ENCODE data around the gene LOX. TPM values are rescaled to one million over a fixed set of nuclear protein-coding genes. Genes with fewer than 3 reads are reported as not detected.

Gene LOX
- 10 to 100 TPM; 23.2 to 59.1 TPM for total RNA-seq
- polyA plus RNA-seq (ENCODE audit: insufficient read length in 6 of 6): 10 to 100 TPM; 23.9 to 35.5 (median 26.5) TPM
- long read RNA-seq, donor 1, full-length matches to known transcripts: 6 of 17 reads
- long read RNA-seq, donor 1, partial matches to known transcripts: 11 of 17 reads
- long read RNA-seq, donor 1, other reads (novel, unspliced or antisense): 0 of 17 reads
- long read RNA-seq, donor 2, full-length matches to known transcripts: 7 of 12 reads
- long read RNA-seq, donor 2, partial matches to known transcripts: 5 of 12 reads
- long read RNA-seq, donor 2, other reads (novel, unspliced or antisense): 0 of 12 reads
- long read RNA-seq, donor 3, full-length matches to known transcripts: 4 of 4 reads
- long read RNA-seq, donor 3, partial matches to known transcripts: 0 of 4 reads
- long read RNA-seq, donor 3, other reads (novel, unspliced or antisense): 0 of 4 reads
- long read RNA-seq, donor 4, full-length matches to known transcripts: 3 of 4 reads
- long read RNA-seq, donor 4, partial matches to known transcripts: 0 of 4 reads
- long read RNA-seq, donor 4, other reads (novel, unspliced or antisense): 1 of 4 reads
- long read RNA-seq, donor 5, full-length matches to known transcripts: 4 of 4 reads
- long read RNA-seq, donor 5, partial matches to known transcripts: 0 of 4 reads
- long read RNA-seq, donor 5, other reads (novel, unspliced or antisense): 0 of 4 reads
- long read RNA-seq, donor 6, full-length matches to known transcripts: 1 of 1 reads
- long read RNA-seq, donor 6, partial matches to known transcripts: 0 of 1 reads
- long read RNA-seq, donor 6, other reads (novel, unspliced or antisense): 0 of 1 reads
- long read RNA-seq, donor 7, full-length matches to known transcripts: 3 of 3 reads
- long read RNA-seq, donor 7, partial matches to known transcripts: 0 of 3 reads
- long read RNA-seq, donor 7, other reads (novel, unspliced or antisense): 0 of 3 reads
- long read RNA-seq, donor 8, full-length matches to known transcripts: 6 of 13 reads
- long read RNA-seq, donor 8, partial matches to known transcripts: 7 of 13 reads
- long read RNA-seq, donor 8, other reads (novel, unspliced or antisense): 0 of 13 reads
- long read RNA-seq, donor 9: 0 reads
- long read RNA-seq, donor 10, full-length matches to known transcripts: 2 of 3 reads
- long read RNA-seq, donor 10, partial matches to known transcripts: 0 of 3 reads
- long read RNA-seq, donor 10, other reads (novel, unspliced or antisense): 1 of 3 reads
- long read RNA-seq, donor 11, full-length matches to known transcripts: 1 of 1 reads
- long read RNA-seq, donor 11, partial matches to known transcripts: 0 of 1 reads
- long read RNA-seq, donor 11, other reads (novel, unspliced or antisense): 0 of 1 reads
- long read RNA-seq, donor 12, full-length matches to known transcripts: 2 of 13 reads
- long read RNA-seq, donor 12, partial matches to known transcripts: 11 of 13 reads
- long read RNA-seq, donor 12, other reads (novel, unspliced or antisense): 0 of 13 reads

DNA sequence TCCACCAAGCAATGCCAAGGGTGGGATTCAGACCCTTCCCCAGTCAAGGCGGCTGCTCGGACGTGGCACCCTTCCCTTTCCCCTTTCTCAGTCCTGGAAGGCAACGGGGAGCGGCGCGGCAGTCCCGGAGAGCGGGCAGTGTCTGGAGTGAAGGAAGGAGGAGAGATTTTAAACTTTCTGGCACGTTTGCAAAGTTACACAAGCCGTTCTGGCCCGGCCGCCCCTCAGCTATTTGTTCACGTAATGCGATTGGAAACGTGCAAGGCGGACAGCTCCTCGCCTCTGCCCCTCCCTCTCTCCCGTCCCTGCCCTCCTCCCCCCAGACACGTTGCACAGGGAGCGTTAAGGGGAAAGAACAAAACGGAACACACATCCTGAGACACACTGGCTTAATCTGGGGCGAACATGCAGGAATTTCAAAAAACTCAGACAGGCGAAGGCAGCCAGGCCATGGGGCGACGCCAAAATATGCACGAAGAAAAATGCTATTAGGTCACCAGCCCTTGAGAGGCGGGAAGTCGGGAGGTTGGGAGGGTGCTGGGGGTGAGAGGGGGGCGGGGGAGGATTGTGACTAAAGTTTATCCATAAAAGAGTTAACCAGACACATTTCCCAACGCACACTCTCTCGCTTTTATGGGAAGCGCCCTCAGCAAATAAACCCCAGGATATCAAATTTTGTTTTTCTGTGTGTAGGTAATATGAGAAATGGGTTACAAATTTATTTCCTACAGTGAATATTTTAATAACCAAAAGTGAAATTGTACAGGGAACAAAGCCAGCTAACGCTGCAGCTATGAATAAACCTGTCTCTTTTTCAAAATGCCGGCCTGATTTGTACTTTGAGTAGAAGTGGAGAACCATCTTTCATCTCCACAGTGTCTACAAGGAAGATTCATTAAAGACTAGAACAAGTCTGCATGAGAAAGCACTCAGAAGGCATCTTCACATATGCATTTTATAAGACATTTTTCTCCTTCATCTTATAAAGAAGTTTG, at the start of gene LOX:
Gene LOX (minus strand): TSS at position 144 of the 995 bp plus-strand sequence. CDS start 274 bp downstream, outside the sequence.
- Histone ChIP-seq H3K27ac (peak within 1 kb of the TSS; percentile 55 to 89), H3K4me3 (peak within 1 kb of the TSS; percentile 48 to 58), H3K4me1 (peaks cover 0 to 20% of the 10 kb centered on the region in 2 donors), H3K27me3 (peaks cover 5 to 39% of the 10 kb centered on the region in 2 donors), H3K36me3 (no peaks in the 10 kb centered on the region), H3K9me3 (no peaks in the 10 kb centered on the region)
- TF ChIP-seq, protein P1, sequence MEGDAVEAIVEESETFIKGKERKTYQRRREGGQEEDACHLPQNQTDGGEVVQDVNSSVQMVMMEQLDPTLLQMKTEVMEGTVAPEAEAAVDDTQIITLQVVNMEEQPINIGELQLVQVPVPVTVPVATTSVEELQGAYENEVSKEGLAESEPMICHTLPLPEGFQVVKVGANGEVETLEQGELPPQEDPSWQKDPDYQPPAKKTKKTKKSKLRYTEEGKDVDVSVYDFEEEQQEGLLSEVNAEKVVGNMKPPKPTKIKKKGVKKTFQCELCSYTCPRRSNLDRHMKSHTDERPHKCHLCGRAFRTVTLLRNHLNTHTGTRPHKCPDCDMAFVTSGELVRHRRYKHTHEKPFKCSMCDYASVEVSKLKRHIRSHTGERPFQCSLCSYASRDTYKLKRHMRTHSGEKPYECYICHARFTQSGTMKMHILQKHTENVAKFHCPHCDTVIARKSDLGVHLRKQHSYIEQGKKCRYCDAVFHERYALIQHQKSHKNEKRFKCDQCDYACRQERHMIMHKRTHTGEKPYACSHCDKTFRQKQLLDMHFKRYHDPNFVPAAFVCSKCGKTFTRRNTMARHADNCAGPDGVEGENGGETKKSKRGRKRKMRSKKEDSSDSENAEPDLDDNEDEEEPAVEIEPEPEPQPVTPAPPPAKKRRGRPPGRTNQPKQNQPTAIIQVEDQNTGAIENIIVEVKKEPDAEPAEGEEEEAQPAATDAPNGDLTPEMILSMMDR (IDR thresholded peaks at IDR 0.05): no peak
- DNase-seq: peak; percentile 77 to 93 (median 82)
- peak; percentile 76 for ATAC-seq
- intact Hi-C loops (cut with DNase I): loop anchor here in 1 of 2 donors (10.0 kb wide), 1 partner anchor 114 kb away; the partner anchor contains the start of gene SRFBP1

DNA sequence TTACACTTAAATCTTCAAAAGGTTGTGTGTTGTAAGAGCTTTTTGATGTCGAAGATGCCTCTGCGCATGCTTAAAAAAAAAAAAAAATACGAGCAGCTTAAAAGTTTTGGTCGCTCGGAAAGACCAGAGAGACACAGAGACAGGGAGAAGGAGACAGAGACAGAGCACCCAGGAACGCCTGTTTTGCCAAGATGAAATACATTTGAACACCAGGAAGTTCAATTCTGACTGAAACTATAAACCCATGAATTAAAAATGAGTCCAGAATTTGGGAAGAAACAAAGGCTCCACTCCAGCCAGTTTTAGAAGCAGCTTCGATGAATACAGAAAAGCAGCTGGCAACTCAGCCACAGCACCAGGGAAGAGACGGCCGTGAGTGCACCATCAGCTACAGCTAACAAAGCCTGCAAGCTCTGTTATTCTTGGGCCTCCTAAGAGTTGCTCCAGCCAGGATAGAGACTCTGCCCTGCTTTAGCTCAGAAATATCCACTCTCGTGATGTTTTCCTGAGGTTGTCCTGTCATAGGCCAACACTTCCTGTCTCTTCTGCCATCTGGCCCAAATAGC, 48.8 kb upstream of the LOX start:
- peak overlapping the region in 1 of 2 donors; percentile 57 for H3K27ac ChIP-seq
- no peaks in the 10 kb centered on the region for H3K9me3 ChIP-seq
- TF ChIP-seq, protein P1 (IDR thresholded peaks at IDR 0.05): no peak
- no peaks in the 10 kb centered on the region for H3K27me3 ChIP-seq
- ATAC-seq: no peak
- no peaks in the 10 kb centered on the region for H3K36me3 ChIP-seq
- no peak overlapping the region for H3K4me3 ChIP-seq
- peak in 2 of 4 donors; percentile 15 to 28 for DNase-seq
- intact Hi-C loops (cut with DNase I): no loop called here
- no peaks in the 10 kb centered on the region for H3K4me1 ChIP-seq

DNA sequence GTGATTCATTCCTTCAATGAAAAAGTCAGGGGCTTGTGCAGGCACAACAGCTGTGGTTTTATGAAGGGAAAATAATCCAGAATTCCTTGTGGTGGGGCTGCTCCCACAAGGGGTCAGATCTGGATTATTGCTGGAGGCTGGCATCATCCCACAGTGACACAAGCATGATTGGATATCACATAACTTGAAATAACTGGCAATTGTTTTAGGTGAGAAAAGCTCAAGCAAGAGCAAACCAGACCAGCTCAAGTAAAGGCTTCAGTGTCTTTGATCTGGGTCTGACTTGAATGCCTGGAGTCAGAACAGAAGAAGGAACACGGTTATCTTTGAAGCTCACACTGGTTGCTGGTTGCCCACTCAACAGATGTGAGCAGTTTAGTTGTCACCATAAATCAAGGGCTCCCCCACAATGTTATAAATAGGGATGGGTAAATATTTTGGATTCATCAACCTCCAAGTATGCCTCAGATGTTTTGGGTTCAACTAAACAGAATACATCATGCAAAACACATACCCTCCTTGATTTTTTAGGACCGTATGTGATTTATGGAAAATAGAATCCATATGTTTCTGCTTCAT, 48.2 kb upstream of the LOX start:
- no peaks in the 10 kb centered on the region for H3K27me3 ChIP-seq
- H3K4me1 ChIP-seq: no peaks in the 10 kb centered on the region
- H3K4me3 ChIP-seq: no peak overlapping the region
- intact Hi-C loops (cut with DNase I): no loop called here
- H3K36me3 ChIP-seq: no peaks in the 10 kb centered on the region
- H3K27ac ChIP-seq: peak overlapping the region in 1 of 2 donors; percentile 57
- ATAC-seq (no peak), DNase-seq (peak in 1 of 4 donors; percentile 11)
- no peaks in the 10 kb centered on the region for H3K9me3 ChIP-seq
- TF ChIP-seq, protein P1 (IDR thresholded peaks at IDR 0.05): no peak

Data from left lung (tissue), 14 donors.